Measurements from ENCODE around the gene FMR1NB.

FMR1NB gene

DNA sequence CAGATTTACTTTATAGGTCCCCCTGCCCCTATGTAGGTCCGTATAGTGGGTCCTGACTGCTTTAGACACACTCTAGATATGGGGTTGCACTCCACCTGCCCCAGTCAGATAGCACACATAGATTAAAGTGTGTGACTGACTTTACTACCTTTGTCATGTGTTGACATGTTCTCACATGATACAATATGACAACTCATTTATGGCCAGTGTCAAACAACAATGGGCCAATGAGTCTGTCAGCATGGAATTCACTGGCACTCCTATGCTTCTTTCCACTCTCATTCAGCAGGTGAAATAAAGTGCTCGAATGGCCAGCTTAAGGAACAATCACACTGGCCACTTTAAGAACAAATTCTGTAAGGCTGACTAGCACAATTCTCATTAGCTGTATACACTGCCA lies 23.8 kb upstream of the FMR1NB start:
- TF ChIP-seq, protein P1, sequence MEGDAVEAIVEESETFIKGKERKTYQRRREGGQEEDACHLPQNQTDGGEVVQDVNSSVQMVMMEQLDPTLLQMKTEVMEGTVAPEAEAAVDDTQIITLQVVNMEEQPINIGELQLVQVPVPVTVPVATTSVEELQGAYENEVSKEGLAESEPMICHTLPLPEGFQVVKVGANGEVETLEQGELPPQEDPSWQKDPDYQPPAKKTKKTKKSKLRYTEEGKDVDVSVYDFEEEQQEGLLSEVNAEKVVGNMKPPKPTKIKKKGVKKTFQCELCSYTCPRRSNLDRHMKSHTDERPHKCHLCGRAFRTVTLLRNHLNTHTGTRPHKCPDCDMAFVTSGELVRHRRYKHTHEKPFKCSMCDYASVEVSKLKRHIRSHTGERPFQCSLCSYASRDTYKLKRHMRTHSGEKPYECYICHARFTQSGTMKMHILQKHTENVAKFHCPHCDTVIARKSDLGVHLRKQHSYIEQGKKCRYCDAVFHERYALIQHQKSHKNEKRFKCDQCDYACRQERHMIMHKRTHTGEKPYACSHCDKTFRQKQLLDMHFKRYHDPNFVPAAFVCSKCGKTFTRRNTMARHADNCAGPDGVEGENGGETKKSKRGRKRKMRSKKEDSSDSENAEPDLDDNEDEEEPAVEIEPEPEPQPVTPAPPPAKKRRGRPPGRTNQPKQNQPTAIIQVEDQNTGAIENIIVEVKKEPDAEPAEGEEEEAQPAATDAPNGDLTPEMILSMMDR (IDR thresholded peaks at IDR 0.05), result no peak

DNA sequence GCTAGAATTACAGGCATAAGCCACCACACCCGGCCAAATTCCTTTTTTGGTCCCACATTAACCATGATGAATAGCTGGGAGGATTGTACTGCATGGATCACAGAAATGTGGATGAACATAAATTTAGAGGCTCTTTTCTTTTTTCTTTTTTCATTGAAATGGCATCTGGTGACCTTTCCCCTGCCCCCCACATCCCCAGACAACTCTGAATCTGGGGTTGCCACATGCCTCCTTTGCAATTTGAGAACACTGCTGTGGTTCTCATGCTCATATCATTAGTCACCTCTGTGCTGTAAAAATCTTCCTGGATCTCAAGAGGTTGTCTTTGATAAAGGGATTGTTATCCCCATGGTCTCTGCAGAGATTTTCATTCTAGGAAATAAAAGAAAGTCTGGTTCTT lies 22.8 kb upstream of the FMR1NB start:
- TF ChIP-seq, protein P1 (IDR thresholded peaks at IDR 0.05), result no peak

DNA sequence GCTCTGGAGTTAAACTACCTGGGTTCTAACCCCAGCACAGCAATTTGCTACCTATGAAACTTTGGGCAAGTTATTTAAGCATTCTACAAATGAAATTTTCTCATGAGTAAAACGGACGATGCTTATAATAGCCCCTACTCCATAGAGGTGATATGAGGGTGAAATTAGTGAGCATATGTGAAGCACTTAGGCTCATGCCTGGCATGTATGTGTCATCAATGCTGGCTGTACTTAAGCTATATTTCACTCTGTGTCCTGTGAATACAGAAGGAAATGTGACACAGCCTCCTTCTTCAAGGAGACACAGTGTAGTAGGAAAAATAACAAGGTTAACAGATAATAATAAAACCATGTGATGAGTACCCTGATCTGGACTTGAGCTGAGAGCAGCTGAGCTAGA lies 20.4 kb upstream of the FMR1NB start:
- TF ChIP-seq, protein P1 (IDR thresholded peaks at IDR 0.05), result no peak

DNA sequence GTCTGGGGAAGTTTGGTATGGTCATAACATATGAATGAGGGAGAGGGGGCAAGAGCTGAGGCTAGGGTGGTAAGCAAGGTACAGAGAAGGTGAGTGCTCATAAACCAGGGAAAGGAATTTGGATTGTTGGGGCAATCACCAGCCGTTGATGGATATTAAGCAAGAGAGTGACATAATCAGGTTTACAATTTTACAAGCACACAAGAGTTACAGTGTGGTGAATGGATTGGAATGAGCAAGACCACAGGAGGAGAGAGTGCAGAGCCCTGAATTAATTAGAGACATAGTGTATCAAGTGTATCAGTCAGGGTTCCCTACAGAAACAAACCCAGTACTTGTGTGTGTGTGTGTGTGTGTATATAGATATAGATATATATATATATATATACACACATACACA lies 18.7 kb upstream of the FMR1NB start:
- TF ChIP-seq, protein P1 (IDR thresholded peaks at IDR 0.05), result no peak

DNA sequence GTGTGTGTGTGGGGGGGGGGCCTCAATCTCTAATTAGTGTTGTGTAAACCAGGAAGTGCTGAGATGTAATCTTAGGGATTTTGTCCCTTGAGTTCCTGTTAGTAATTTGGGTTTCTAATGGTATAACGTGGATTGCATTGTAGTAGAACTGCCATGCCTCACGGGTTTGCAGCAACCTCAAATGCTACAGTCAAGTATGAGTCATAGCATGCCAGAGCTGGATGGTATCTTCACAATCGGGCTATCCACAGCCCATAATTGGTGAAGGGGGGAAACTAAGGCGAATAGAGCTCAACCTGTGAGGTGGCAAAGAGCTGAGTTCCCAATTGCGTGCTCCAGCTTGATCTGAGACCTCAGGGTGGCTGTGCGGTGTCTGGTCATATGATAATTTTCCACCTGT lies 2.2 kb upstream of the FMR1NB start:
- TF ChIP-seq, protein P1 (IDR thresholded peaks at IDR 0.05), result no peak

DNA sequence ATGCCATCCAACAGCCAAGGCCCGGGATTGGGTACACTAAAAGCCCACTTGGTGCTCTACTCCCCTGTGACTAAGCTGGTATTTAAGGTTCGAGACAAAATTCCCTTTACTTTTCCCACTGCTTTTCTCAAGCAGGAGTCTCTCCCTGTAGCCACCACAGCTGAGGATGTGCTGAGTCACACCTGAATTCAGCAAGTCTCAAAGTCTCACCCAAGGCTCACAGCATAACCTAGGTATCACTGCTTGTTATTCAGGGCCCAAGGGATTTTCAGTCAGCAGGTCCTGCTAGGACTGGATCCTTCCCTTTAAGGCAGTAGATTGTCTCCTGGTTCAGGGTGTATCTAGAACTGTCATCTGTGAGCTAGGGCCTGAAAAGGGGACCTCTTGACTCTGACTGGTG lies 39.2 kb downstream of the FMR1NB start:
- TF ChIP-seq, protein P1 (IDR thresholded peaks at IDR 0.05), result no peak

DNA sequence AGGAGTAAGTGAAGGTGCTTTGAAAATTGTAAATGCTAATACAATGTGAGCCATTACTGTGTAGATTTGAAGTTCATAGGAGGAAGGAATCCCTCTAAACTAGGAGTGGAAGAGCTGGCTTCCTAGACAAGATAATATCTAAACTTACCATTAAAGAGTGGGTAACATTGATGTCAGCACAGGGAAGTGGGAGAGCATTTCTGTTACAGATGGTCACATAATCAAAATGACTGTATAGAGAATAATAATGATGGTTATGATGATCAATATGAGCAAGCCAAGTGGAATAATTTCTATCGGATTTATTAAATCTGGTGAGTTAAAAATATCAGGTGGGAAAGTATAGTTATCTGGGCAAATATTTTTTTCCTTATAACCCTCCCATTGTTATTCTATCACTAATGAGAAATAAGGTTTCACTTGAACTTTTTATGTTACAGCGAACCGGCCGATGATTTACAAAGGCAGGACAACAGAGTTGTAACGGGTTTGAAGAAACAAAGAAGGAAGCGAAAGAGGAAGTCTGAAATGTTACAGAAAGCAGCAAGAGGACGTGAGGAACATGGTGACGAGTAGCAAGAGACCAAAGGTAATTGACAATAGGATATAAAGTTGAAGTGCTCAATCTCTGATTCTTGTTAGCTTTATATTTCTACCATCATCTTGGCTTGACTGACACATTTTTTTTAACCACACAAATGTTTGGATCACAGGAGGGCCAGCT lies 43.5 kb downstream of the FMR1NB start:
- TF ChIP-seq, protein P1 (IDR thresholded peaks at IDR 0.05), result no peak

DNA sequence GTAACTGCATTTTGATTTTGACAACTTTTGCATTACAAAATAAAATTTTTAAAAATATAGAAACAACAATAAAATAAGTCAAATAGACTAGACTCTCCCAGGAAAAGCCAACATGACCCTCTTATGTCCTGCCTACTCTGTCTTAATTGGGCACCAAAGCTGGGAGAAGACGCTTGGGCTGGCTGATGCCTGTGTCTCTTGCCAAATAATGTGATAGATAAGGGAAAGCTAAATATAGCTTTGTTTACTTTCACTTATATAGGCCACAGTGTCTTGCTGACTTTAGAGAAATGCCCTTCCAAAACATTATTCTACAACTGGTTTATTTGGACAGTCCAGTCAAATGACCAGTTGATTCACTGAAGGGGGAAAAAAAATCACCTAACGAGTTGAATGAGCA lies 54.2 kb downstream of the FMR1NB start:
- TF ChIP-seq, protein P1 (IDR thresholded peaks at IDR 0.05), result no peak

All from LNCAP (cell line).